Mammary microvascular endothelial cell (primary cell): ENCODE results near the gene SEPTIN5. TPM values are rescaled to one million over a fixed set of nuclear protein-coding genes. Genes with fewer than 3 reads are reported as not detected.

Experiments used
- total RNA-seq: library from RNA; depleted of rRNA; stranded (reverse); fragments of >200 nt; gene quantifications from 2 replicates; pipeline ENCODE4 v1.2.3, GENCODE V29; 2015

Gene SEPTIN5
- 7.9 and 8.7 TPM in 2 replicates for total RNA-seq

DNA sequence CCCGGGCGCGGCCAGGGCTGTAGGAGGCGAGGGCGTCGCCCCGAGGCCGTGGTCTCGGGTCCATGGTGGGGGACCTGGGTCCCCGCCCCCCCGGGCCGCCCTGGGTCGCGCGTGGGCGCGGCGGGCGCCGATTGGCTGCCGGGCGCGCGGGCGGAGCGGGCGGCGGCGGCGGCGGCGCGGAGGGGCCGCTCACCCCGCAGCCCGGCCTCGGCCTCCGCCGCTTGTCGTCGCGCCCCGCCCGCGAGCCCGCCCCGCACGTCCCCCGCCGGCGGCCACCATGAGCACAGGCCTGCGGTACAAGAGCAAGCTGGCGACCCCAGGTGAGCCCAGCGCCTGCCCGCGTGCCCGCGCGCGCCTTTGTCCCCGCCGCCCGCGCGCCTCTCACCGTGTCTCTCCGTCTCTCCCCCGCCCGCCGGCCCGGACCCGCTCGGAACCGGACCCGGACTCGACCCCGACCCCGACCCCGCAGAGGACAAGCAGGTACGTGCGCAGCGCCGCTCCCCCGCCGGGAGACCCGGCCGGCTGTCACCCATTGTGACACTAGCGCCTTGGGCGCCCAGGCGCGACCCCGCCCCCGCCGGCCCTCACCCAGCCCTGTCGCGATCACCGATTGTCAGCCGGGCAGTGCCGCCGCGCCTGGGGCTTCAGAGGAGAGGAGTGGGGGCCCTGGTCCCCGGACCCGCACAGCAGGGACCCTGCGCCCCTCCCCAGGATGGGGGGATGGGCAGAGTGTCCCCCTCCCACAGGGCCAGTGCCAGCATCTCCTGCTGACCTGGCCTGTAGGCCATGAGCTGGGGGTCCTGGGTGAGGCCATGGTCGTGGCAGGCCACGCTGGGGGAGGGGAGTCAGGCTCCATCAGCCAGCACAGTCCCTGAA, at the start of gene SEPTIN5:
TSS of gene SEPTIN5 (plus strand) at position 192 of the 876 bp plus-strand sequence. CDS start at position 278, 86 bp downstream.

DNA sequence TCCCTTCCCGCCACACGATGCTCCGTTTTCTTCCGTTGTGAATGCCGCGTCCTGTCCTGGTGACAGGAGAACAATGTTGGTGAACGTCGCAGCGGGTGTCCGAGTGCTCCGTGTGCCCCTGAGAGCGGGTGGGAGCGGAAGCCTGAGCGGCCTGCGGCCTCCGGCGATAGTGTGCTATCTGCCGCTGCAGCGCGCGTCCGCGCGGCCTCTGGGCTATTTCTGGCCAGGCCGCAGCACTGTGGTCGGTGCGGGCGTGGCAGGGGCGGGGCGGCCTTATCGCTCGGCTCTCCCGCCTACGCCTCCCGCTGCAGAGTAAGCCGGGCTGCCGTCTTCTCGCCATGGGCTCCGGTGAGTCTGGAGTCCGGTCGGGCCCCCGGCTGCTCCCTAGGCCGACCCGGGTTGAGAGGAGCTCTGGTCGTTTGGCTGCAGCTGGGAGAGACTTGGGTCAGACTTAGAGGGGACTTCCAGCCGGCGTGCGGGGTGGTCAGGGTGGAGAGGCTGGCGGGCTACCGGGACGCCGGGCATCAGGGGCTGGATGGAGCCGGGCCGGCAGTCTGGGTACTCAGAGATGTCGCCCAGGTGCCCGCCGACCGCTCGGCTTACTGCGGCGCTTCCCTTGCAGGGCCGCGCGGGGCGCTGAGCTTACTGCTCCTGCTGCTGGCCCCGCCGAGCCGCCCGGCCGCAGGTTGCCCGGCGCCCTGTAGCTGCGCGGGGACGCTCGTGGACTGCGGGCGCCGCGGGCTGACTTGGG, 9.1 kb downstream of the SEPTIN5 start, which contains the start of gene GP1BB:
TSS of gene GP1BB (plus strand) at position 308 of the 751 bp plus-strand sequence. CDS start at position 339, 31 bp downstream.

DNA sequence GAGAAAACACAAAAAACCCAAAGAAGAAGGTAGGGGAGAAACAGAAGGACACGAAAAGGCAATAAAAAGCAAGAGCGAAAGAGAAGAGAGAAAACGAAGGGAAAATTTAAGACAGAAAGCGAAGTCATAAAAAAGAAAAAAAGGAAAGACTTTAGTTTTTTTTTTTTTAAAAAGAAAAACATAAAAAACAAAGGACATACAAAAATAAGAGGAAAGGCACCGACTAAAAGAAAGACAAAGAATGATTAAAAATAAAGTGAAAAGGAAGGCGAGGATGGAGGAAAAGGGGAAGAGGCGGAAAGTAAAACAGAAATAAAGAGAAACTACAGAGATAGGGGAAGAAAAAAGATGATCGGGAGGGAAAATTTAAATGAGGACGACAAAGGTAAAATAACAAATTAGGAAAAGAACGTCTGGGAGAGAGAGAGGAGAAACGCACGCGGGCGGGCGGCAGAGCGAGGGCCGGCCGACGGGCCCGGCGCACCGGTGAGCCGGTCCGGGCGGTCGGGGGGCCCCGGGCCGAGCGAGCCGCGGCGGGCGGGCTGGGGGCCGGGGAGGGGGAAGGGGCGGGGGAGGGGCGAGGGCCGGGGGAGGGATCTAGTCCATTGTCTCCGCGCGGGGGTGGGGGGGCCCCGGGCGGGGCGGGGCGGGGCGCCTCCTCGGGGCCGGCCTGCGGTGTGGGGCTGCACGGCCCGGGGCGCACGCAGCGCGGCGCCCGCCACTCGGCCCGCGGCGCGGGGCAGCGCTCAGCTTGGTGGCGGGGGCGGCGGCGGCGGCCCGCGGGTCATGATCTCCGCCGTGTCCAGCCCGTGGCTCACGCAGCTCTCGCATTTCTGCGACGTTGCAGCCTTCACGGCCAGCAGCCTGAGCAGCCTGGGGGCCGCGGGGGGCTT, 46.0 kb downstream of the SEPTIN5 start, which contains the start of gene TBX1:
TSS of gene TBX1 (plus strand) at position 721 of the 893 bp plus-strand sequence. CDS start at position 787, 66 bp downstream.

Other genes with a start within 250 kb of the SEPTIN5 start
- 68.5 and 85.9 TPM in 2 replicates for gene UFD1, start 235.3 kb upstream of the SEPTIN5 start, total RNA-seq
- gene CDC45, start 234.6 kb upstream of the SEPTIN5 start, total RNA-seq = 39.4 and 43.0 TPM in 2 replicates
- gene CLDN5, start 190.1 kb upstream of the SEPTIN5 start, total RNA-seq = 889 and 919 TPM in 2 replicates
- gene GP1BB, start 9.0 kb downstream of the SEPTIN5 start, total RNA-seq = 1.0 and 3.7 TPM in 2 replicates
- gene TBX1, start 46.3 kb downstream of the SEPTIN5 start, total RNA-seq = 12.3 and 14.5 TPM in 2 replicates
- 10.6 and 11.7 TPM in 2 replicates for gene GNB1L, start 140.4 kb downstream of the SEPTIN5 start, total RNA-seq
- gene RTL10, start 140.4 kb downstream of the SEPTIN5 start, total RNA-seq = 20.7 and 23.7 TPM in 2 replicates
- gene COMT, start 227.3 kb downstream of the SEPTIN5 start, total RNA-seq = 415 and 461 TPM in 2 replicates
- 83.2 and 83.9 TPM in 2 replicates for gene TXNRD2, start 227.3 kb downstream of the SEPTIN5 start, total RNA-seq